Urothelium cell line (cell line): Measurements from ENCODE around the gene NRIP3.

ENCODE experiments used
- DNase-seq: peaks from one replicate; pipeline ENCODE4 v3.0.0; 2011; ENCODE audit warnings: low spot score, mixed read lengths
- FAIRE-seq: peaks from 2 replicates; lab custom pipeline; 2011; peaks lifted over from hg19 to GRCh38; lab: Jason Lieb, UNC

NRIP3 gene

DNA sequence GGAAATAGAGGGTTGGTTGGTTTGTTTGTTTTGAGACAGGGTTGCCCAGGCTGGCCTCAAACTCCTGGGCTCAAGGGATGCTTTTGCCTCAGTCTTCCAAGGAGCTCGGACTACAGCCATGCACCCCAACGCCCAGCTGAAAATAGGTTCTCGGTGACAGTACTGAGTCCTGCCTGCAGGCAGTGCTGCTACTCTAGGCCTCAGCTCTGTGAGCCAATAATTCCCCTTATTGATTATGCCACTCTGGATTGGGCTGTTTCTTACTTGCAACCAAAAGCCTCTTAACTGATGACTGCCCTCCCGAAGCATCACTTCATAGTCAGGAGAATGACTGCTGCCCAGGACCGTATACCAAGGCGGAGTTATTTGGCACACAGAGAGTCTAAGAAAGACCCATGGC is 69.9 kb downstream of the NRIP3 start:
- no peak for FAIRE-seq
- no peak for DNase-seq

DNA sequence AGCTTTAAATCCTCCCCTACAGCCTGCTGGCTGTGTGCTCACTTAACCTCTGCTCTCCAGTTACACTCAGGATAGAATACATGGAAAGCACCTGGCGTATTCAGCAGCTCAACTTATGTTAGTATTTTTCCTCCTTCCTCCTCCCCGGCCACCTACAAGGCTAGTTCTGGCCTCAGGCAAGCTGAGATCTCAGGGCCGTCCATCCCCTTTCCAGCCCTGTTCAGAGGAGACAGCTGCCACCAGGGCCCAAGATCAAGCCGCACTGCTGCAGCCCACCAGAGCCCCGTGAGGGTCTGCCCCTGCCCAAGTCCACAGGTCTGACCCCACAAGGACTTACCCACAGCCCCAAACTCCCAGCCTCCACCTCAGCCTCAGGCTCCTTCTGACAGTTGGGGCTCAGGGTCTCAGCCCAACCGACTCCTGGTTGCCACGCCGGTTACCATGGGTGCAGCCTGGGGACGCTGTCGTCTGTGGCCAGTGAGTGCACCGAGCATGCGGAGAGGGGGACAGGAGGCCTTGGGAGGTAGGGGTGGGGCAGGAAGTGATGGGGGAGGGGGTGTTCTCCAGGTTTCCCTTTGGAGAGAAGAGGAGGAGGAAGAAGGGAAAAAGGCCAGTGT is 71.1 kb downstream of the NRIP3 start, which contains the start of gene C11orf16:
Gene C11orf16, minus strand, starts transcription at position 384 of the 617 bp plus-strand sequence. CDS start 639 bp downstream, outside the sequence.
- DNase-seq (no peak), FAIRE-seq (no peak)
